Measurements from ENCODE around the gene MAP4K5.

MAP4K5 gene

DNA sequence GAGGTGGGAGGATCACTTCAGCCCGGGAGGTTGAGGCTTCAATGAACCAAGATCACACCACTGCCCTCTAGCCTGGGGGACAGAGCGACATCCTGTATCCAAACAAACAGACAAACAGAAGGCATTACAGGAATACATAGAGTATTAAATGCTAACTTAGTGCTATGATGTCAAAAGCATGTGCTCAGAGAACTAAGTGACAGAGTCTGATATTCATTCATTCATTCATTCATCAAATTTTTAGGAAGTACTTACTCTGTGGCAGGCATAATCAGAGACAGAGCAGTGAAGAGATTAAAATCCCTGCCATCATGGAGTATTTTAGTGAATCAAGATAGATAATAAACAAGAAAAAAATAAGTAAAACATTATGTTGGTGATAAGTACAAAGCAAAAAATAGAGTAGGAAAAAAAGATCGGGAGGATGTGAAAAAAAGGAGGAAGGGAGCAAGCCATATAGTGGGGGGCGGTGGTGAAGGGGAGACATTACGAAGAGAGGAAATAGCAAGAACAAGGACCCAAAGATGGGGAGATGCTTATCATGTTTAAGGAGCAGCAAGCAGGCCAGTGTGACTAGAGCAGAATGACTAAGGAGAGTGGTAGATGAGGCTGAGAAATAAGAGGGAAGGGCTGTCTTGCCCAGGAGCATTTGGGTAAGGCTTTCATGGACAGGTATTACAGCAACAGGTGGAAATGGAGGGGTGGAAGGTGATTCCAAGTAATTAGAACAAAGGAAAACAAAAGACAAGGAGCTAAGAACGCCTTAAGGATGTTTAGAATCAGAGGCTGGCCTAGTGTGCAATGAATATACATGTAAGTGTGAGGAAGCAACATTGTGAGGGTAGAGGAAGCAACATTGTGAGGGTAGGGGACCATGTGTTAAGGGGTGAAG is 2.8 kb downstream of the MAP4K5 start:
- DNase-seq (ENCODE audit: low read depth): no peak
- TF ChIP-seq, protein P1, sequence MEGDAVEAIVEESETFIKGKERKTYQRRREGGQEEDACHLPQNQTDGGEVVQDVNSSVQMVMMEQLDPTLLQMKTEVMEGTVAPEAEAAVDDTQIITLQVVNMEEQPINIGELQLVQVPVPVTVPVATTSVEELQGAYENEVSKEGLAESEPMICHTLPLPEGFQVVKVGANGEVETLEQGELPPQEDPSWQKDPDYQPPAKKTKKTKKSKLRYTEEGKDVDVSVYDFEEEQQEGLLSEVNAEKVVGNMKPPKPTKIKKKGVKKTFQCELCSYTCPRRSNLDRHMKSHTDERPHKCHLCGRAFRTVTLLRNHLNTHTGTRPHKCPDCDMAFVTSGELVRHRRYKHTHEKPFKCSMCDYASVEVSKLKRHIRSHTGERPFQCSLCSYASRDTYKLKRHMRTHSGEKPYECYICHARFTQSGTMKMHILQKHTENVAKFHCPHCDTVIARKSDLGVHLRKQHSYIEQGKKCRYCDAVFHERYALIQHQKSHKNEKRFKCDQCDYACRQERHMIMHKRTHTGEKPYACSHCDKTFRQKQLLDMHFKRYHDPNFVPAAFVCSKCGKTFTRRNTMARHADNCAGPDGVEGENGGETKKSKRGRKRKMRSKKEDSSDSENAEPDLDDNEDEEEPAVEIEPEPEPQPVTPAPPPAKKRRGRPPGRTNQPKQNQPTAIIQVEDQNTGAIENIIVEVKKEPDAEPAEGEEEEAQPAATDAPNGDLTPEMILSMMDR (IDR thresholded peaks at IDR 0.05; ENCODE audit: insufficient read depth, low read depth, low read length, missing control alignments): no peak
- H3K4me3 ChIP-seq (ENCODE audit: low read depth, low read length): no peak overlapping the region

DNA sequence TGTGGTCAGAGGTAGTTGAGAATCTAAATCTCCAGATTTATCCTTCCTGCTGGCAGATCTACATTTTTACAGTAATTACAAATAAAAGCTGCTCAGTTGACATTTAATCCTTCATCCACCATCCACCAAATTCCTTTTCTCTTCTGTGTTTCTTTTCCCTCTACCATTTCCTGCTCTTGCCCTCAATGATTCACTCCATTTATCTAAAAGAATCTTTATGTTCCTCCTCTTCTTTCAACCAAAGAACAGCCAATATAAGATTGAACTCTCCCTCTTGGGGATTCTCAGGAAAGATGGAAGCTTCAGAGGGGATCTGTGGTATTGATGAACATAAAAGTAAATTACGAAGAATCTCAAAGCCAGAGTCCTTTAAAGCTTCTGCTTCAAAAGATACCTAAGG is 4.4 kb downstream of the MAP4K5 start:
- H3K4me3 ChIP-seq (ENCODE audit: low read depth, low read length): no peak overlapping the region
- DNase-seq (ENCODE audit: low read depth): no peak
- TF ChIP-seq, protein P1 (IDR thresholded peaks at IDR 0.05; ENCODE audit: insufficient read depth, low read depth, low read length, missing control alignments): no peak

DNA sequence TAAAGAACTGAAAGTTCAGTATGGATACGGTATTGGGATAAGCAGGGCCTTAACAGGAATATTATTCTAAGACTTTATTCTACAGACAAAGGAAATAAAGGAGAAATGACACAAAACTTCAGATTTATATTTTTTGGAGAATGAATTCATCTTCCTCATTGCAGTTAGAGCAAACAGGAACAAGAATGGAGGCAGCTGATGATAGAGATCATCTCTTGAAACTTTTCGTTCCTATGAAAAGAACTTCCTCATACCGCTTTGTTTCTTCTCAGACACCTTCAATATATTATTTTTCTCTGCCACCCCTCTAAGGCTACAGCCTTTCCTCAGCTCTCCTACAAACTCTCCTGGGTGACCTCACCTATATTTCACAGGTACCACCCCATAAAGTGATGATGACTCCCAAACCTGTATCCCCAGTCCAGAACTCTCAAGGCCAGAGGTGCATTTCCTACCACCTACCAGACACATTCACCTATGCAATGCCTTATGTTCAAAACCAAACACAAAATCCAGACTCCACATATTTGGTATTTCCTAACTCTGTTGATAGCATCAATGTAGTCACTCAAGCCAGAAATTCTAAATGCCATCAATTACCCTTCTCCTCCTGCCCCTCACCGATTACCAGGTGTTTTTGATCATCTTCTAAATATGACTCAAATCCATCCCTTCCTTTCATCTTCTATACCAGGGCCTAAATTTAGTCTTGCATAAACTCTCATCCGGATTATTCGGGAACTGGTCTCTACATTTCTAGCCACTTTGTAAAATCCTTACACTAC is 7.4 kb downstream of the MAP4K5 start:
- peak; percentile 9 for DNase-seq (ENCODE audit: low read depth)
- H3K4me3 ChIP-seq (ENCODE audit: low read depth, low read length): no peak overlapping the region
- TF ChIP-seq, protein P1 (IDR thresholded peaks at IDR 0.05; ENCODE audit: insufficient read depth, low read depth, low read length, missing control alignments): no peak

DNA sequence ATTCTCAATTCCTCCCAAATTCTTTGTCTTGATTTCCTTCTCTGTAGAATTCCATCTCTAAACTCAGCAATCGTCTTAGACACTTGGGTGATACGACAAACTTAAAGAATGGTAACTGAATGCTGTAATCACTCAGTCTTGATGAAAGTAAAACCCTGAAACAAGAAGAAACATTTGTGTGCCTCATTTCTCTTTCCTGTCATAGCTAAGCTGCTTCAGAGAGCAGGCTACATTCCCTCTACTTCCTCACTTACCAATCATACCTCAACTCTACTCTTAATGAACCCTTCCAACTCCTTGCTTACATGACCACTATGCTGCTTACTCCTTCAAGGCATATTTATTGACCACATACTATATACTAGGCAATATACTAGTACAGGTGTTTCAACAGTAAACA is 8.3 kb downstream of the MAP4K5 start:
- TF ChIP-seq, protein P1 (IDR thresholded peaks at IDR 0.05; ENCODE audit: insufficient read depth, low read depth, low read length, missing control alignments): no peak
- no peak overlapping the region for H3K4me3 ChIP-seq (ENCODE audit: low read depth, low read length)
- peak; percentile 69 for DNase-seq (ENCODE audit: low read depth)

DNA sequence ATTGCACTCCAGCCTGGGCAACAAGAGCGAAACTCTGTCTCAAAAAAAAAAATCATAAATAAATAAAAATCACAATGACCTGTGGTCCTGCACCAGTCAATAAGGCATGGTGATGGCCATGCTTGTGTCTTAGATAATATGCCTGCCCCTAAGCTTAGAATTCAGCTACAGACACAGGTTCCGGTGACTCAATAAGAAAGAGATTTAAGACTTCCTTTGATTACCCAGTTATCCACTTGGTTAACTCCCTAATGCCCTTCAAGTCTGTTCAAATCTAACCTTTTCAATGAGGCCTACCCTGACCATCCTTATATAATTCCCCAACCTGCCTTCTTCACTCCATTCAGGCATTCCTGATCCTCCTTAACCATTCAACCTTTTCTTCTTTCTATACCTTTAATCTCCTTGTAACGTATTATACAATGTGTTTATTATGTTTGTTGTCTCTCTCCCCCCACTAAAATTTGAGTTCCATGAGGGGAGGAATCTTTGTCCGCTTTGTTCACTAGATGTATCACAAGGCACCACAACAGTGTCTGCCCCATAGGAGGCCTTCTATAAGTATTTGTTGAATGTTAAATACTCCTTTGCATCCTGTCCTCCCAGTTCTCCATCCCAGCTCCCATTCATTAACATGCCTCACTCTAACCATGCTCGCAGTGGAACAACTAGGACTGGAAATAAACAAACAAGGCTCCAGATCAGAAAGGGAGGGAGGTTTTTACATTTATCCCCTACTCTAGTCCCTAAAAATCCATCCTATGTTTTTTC is 8.9 kb downstream of the MAP4K5 start:
- TF ChIP-seq, protein P1 (IDR thresholded peaks at IDR 0.05; ENCODE audit: insufficient read depth, low read depth, low read length, missing control alignments): no peak
- peak; percentile 18 for DNase-seq (ENCODE audit: low read depth)
- H3K4me3 ChIP-seq (ENCODE audit: low read depth, low read length): no peak overlapping the region

DNA sequence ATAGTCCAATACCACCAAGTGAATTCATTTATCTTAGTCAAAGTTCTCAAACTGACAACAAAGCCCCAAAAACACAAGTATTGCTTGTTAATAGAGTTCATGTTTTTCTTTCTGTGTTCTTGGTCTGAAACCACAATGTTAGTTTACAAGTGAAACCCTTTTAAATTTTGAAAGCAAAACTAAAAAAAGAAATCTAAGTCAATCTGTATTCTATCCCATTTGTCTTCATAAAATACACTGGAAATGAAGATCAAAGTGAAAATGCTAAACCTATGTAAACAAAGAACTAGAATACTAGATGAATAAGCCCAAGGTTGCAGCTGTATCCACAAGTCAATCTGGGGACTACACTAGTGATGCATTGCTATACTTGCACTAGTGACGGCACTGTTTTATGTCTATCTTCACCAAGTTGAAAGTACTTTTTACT is 10.4 kb downstream of the MAP4K5 start:
- H3K4me3 ChIP-seq (ENCODE audit: low read depth, low read length): peak overlapping the region; percentile 43
- TF ChIP-seq, protein P1 (IDR thresholded peaks at IDR 0.05; ENCODE audit: insufficient read depth, low read depth, low read length, missing control alignments): no peak
- peak; percentile 69 for DNase-seq (ENCODE audit: low read depth)
